Naive thymus-derived CD4-positive, alpha-beta T cell (primary cell): Measurements from ENCODE around the gene IL12B. TPM values are rescaled to one million over a fixed set of nuclear protein-coding genes. Genes with fewer than 3 reads are reported as not detected.
"Not testable (repeated sequence)": the region's sequence is repeated elsewhere in the genome, so short reads cannot be mapped to it uniquely, and the experiment has no call there.

Experiments
- ATAC-seq: fragments of 150-1000 bp; cut with Tn5 transposase; 2 replicates; pipeline ENCODE4 v1.10.0; 2021; ENCODE audit warnings: mild to moderate bottlenecking, moderate library complexity
- CTCF ChIA-PET: fragments of 350-600 bp; sonication (Branson Sonifier 250); formaldehyde crosslinking; loops from one replicate; lab custom pipeline; 2021; ENCODE audit warnings: antibody characterized with exemption; lab: Charles Lee
- POLR2A ChIA-PET: fragments of 350-600 bp; sonication (Branson Sonifier 250); formaldehyde crosslinking; loops from one replicate; lab custom pipeline; 2021; ENCODE audit warnings: antibody characterized with exemption, inconsistent platforms; lab: Charles Lee
- DNase-seq, 9 donors: peaks; one replicate each; pipeline versions ENCODE4 v3.0.0 to v3.0.0-alpha.2; 2020 to 2022; ENCODE audit warnings: mixed read lengths in 1 of 9
- H3K27ac ChIP-seq: one replicate; pipeline ENCODE4 v1.7.0; 2013; ENCODE audit warnings: mild to moderate bottlenecking, low read depth, low read length, moderate library complexity
- H3K27me3 ChIP-seq, 2 donors: one replicate each; pipeline ENCODE4 v1.7.0; 2013; ENCODE audit warnings: low read length in 2 of 2, mild to moderate bottlenecking in 2 of 2, moderate library complexity in 2 of 2; ENCODE audit not compliant: control insufficient read depth in 2 of 2, insufficient read depth in 2 of 2
- H3K36me3 ChIP-seq, 3 experiments: 1 replicate in 2 of 3; 2 replicates in 1 of 3; pipeline ENCODE4 v1.7.0; 2013; ENCODE audit warnings: low read length in 3 of 3, mild to moderate bottlenecking in 3 of 3, moderate library complexity in 1 of 3; ENCODE audit not compliant: insufficient read depth in 3 of 3, control insufficient read depth in 2 of 3
- H3K4me1 ChIP-seq, 2 donors: one replicate each; pipeline ENCODE4 v1.7.0; 2013; ENCODE audit warnings: low read length in 2 of 2, mild to moderate bottlenecking in 2 of 2, moderate library complexity in 1 of 2; ENCODE audit not compliant: control insufficient read depth in 2 of 2, insufficient read depth in 2 of 2
- H3K4me3 ChIP-seq: 2 replicates; pipeline ENCODE4 v1.7.0; 2013; ENCODE audit warnings: mild to moderate bottlenecking, low read length
- H3K9me3 ChIP-seq, 3 experiments: 1 replicate in 2 of 3; 2 replicates in 1 of 3; pipeline ENCODE4 v1.7.0; 2013; ENCODE audit warnings: low read length in 3 of 3; ENCODE audit not compliant: control insufficient read depth in 2 of 3
- H3K27ac Mint-ChIP-seq, 9 donors: one replicate each; pipeline ENCODE4 v1.8.0; 2020 to 2022; ENCODE audit warnings: mixed read lengths in 9 of 9, mild to moderate bottlenecking in 8 of 9, moderate library complexity in 5 of 9, inconsistent platforms in 2 of 9
- H3K27me3 Mint-ChIP-seq, 5 donors: one replicate each; pipeline ENCODE4 v1.8.0; 2021 to 2022; ENCODE audit warnings: mixed read lengths in 5 of 5, mild to moderate bottlenecking in 1 of 5
- H3K36me3 Mint-ChIP-seq, 5 donors: one replicate each; pipeline ENCODE4 v1.8.0; 2020 to 2022; ENCODE audit warnings: mixed read lengths in 5 of 5, mild to moderate bottlenecking in 3 of 5, inconsistent platforms in 1 of 5
- H3K4me1 Mint-ChIP-seq, 7 donors: one replicate each; pipeline ENCODE4 v1.8.0; 2020 to 2022; ENCODE audit warnings: mixed read lengths in 7 of 7, mild to moderate bottlenecking in 3 of 7, inconsistent platforms in 1 of 7
- H3K4me3 Mint-ChIP-seq, 10 donors: one replicate each; pipeline ENCODE4 v1.8.0; 2020 to 2022; ENCODE audit warnings: mild to moderate bottlenecking in 10 of 10, mixed read lengths in 10 of 10, moderate library complexity in 6 of 10, inconsistent platforms in 2 of 10
- H3K9me3 Mint-ChIP-seq, 11 donors: one replicate each; pipeline ENCODE4 v1.8.0; 2020 to 2022; ENCODE audit warnings: mixed read lengths in 11 of 11, mild to moderate bottlenecking in 4 of 11, inconsistent platforms in 1 of 11, moderate library complexity in 1 of 11
- intact Hi-C, 2 donors: fragments of 100-400 bp; cut with micrococcal nuclease; formaldehyde crosslinking; loops; one replicate each; pipeline ENCODE4 v1.15.1; 2023
- polyA plus RNA-seq, 2 donors: library from polyadenylated mRNA; unstranded; fragments of 300-500 nt; fragmentation: Illumina TruSeq; gene quantifications; one replicate each; pipeline ENCODE4 v1.2.3, GENCODE V29; 2021
- total RNA-seq, 6 experiments: library from RNA in 5 of 6; stranded (reverse) in 5 of 6; gene quantifications; 1 replicate in 5 of 6; 2 replicates in 1 of 6; pipeline ENCODE4 v1.2.3 and lab custom pipeline; 2021 to 2026

Gene IL12B
- total and polyA plus RNA-seq, 7 experiments from 2014 or later = not detected

DNA sequence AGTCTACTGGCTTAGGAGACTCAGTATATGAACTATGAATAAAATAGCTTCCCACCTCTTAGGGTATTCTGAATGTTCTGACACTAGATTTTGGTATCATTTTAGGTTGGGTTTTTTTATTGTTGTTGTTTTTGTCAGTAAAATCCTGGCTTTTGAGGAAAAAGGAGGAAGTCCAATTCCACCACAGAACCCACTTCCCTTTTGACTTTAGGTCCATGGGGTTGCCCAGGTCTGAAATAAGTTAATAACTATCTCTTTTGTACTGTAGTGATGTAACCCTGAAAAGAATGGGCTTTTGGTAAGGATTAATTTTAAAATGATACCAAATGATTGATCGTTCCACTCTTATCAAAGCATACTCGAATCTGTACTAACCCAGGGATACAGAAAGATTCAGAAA lies 29.1 kb upstream of the IL12B start:
- no peak for DNase-seq
- Mint-ChIP-seq H3K27ac (no peak overlapping the region), H3K4me1 (peaks cover 0 to 15% (median 2%) of the 10 kb centered on the region in 7 donors), H3K27me3 (peaks cover 4 to 28% (median 10%) of the 10 kb centered on the region in 5 donors), H3K4me3 (peak overlapping the region in 1 of 10 donors; percentile 20), H3K36me3 (peaks cover 0 to 13% (median 4%) of the 10 kb centered on the region in 5 donors), H3K9me3 (peaks cover 0 to 9% (median 0%) of the 10 kb centered on the region in 11 donors)
- Histone ChIP-seq H3K4me1 (no peaks in the 10 kb centered on the region), H3K27me3 (no peaks in the 10 kb centered on the region), H3K4me3 (no peak overlapping the region), H3K27ac (no peak overlapping the region), H3K36me3 (no peaks in the 10 kb centered on the region), H3K9me3 (no peaks in the 10 kb centered on the region)
- POLR2A ChIA-PET = no interaction called here
- CTCF ChIA-PET = interaction anchor here (1.4 kb wide), 1 partner anchor 13 kb away, joined by 3 read pairs; no protein-coding TSS in a partner anchor
- peak; percentile 54 for ATAC-seq
- intact Hi-C loops = no loop called here

- H3K36me3 Mint-ChIP-seq = peaks cover 0 to 16% (median 4%) of the 10 kb centered on the region in 5 donors
- H3K4me1 Mint-ChIP-seq = peaks cover 0 to 9% (median 0%) of the 10 kb centered on the region in 7 donors
- H3K4me3 Mint-ChIP-seq = no peak overlapping the region
- H3K9me3 Mint-ChIP-seq = peaks cover 0 to 18% (median 0%) of the 10 kb centered on the region in 11 donors
- no peak overlapping the region for H3K27ac Mint-ChIP-seq
- no peak for ATAC-seq
- Histone ChIP-seq H3K27ac (no peak overlapping the region), H3K4me1 (no peaks in the 10 kb centered on the region), H3K4me3 (no peak overlapping the region), H3K27me3 (no peaks in the 10 kb centered on the region), H3K9me3 (no peaks in the 10 kb centered on the region), H3K36me3 (no peaks in the 10 kb centered on the region)
- POLR2A ChIA-PET = no interaction called here
- DNase-seq = no peak
- H3K27me3 Mint-ChIP-seq = peaks cover 4 to 60% (median 10%) of the 10 kb centered on the region in 5 donors
- intact Hi-C loops = no loop called here
- CTCF ChIA-PET = interaction anchor here (0.8 to 0.9 kb wide), 2 partner anchors 16 to 26 kb away, joined by 3 read pairs; no protein-coding TSS in a partner anchor
Observed at GRCh38 chr5:159353661-159354252, 23.5 kb upstream of the IL12B start.

- H3K4me3 ChIP-seq, H3K9me3 ChIP-seq, H3K27ac Mint-ChIP-seq, POLR2A ChIA-PET, H3K36me3 Mint-ChIP-seq, CTCF ChIA-PET, H3K27me3 ChIP-seq, H3K4me1 ChIP-seq, intact Hi-C loops, H3K4me3 Mint-ChIP-seq, H3K4me1 Mint-ChIP-seq, DNase-seq, H3K36me3 ChIP-seq, ATAC-seq, H3K27ac ChIP-seq: not testable (repeated sequence)
- peaks cover 0 to 54% (median 0%) of the 10 kb centered on the region in 5 donors for H3K27me3 Mint-ChIP-seq
- peaks cover 0 to 12% (median 0%) of the 10 kb centered on the region in 11 donors for H3K9me3 Mint-ChIP-seq
Observed at GRCh38 chr5:159350644-159351043, 20.4 kb upstream of the IL12B start.

DNA sequence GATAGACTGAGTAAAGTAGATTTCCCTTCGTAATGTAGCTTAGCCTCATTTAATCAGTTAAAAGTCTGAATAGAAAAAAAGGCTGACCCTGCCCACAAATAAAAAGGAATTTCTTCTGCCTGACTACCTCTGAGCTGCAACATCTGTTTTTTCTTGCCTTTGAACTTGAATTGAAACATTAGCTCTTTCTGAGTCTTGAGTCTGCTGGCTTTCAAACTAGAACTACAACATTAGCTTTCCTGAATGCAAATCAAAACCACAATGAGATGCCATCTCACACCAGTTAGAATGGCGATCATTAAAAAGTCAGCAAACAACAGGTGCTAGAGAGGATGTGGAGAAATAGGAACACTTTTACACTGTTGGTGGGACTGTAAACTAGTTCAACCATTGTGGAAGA lies 19.9 kb upstream of the IL12B start:
- CTCF ChIA-PET, H3K4me3 Mint-ChIP-seq, H3K9me3 ChIP-seq, H3K4me1 ChIP-seq, ATAC-seq, H3K4me3 ChIP-seq, intact Hi-C loops, H3K36me3 ChIP-seq, H3K27me3 ChIP-seq, H3K27ac ChIP-seq, H3K4me1 Mint-ChIP-seq, H3K27ac Mint-ChIP-seq, DNase-seq, POLR2A ChIA-PET: not testable (repeated sequence)
- H3K36me3 Mint-ChIP-seq = peaks cover 0 to 11% (median 0%) of the 10 kb centered on the region in 5 donors
- peaks cover 0 to 12% (median 0%) of the 10 kb centered on the region in 11 donors for H3K9me3 Mint-ChIP-seq
- peaks cover 0 to 53% (median 0%) of the 10 kb centered on the region in 5 donors for H3K27me3 Mint-ChIP-seq

- intact Hi-C loops = no loop called here
- Histone ChIP-seq H3K27me3 (no peaks in the 10 kb centered on the region), H3K4me3 (no peak overlapping the region), H3K9me3 (no peaks in the 10 kb centered on the region), H3K36me3 (no peaks in the 10 kb centered on the region), H3K4me1 (peaks cover 0 to 18% of the 10 kb centered on the region in 2 donors), H3K27ac (no peak overlapping the region)
- H3K36me3 Mint-ChIP-seq = peaks cover 0 to 39% (median 15%) of the 10 kb centered on the region in 5 donors
- ChIA-PET CTCF (no interaction called here), POLR2A (no interaction called here)
- H3K4me3 Mint-ChIP-seq = no peak overlapping the region
- peaks cover 0 to 32% (median 9%) of the 10 kb centered on the region in 11 donors for H3K9me3 Mint-ChIP-seq
- H3K27me3 Mint-ChIP-seq = peaks cover 0 to 34% (median 0%) of the 10 kb centered on the region in 5 donors
- peaks cover 9 to 40% (median 14%) of the 10 kb centered on the region in 7 donors for H3K4me1 Mint-ChIP-seq
- no peak for ATAC-seq
- peak overlapping the region in 1 of 9 donors; percentile 8 for H3K27ac Mint-ChIP-seq
- no peak for DNase-seq
Observed at GRCh38 chr5:159345861-159346260, 15.6 kb upstream of the IL12B start.

- H3K27me3 ChIP-seq = no peaks in the 10 kb centered on the region
- CTCF ChIA-PET = no interaction called here
Observed at GRCh38 chr5:159345336-159345735, 15.0 kb upstream of the IL12B start.

More at GRCh38 chr5:159345336-159345735, 15.0 kb upstream of the IL12B start:
- H3K4me1 Mint-ChIP-seq = peaks cover 9 to 45% (median 19%) of the 10 kb centered on the region in 7 donors
- intact Hi-C loops = no loop called here
- no peak overlapping the region for H3K4me3 Mint-ChIP-seq
- ATAC-seq (peak; percentile 46), DNase-seq (no peak)
- Histone ChIP-seq H3K9me3 (no peaks in the 10 kb centered on the region), H3K27ac (no peak overlapping the region), H3K4me3 (no peak overlapping the region), H3K36me3 (no peaks in the 10 kb centered on the region), H3K4me1 (peaks cover 0 to 23% of the 10 kb centered on the region in 2 donors)
- no peak overlapping the region for H3K27ac Mint-ChIP-seq
- peaks cover 0 to 42% (median 17%) of the 10 kb centered on the region in 5 donors for H3K36me3 Mint-ChIP-seq
- POLR2A ChIA-PET = no interaction called here
- H3K9me3 Mint-ChIP-seq = peaks cover 0 to 32% (median 9%) of the 10 kb centered on the region in 11 donors
- H3K27me3 Mint-ChIP-seq = peaks cover 0 to 29% (median 0%) of the 10 kb centered on the region in 5 donors
